Adipocyte (in vitro differentiated cells): ENCODE measurements around the gene EHMT1.
A peak's percentile ranks its signal among the peaks of the same experiment; 100 is the strongest.

ENCODE experiments used
- DNase-seq: peaks from one replicate; pipeline ENCODE4 v3.0.0-alpha.2; 2015; ENCODE audit warnings: low read depth
- H3K27me3 ChIP-seq: replicated peaks from 2 replicates; pipeline ENCODE4 v1.7.0; 2013; ENCODE audit warnings: mild to moderate bottlenecking, low read length, moderate library complexity; ENCODE audit not compliant: control insufficient read depth, insufficient read depth
- H3K36me3 ChIP-seq: 2 replicates; pipeline ENCODE4 v1.7.0; 2013; ENCODE audit warnings: low read length, mild to moderate bottlenecking, moderate library complexity; ENCODE audit not compliant: control insufficient read depth, insufficient read depth, severe bottlenecking
- H3K4me1 ChIP-seq: 2 replicates; pipeline ENCODE4 v1.7.0; 2013; ENCODE audit warnings: mild to moderate bottlenecking, low read length, moderate library complexity; ENCODE audit not compliant: control insufficient read depth, insufficient read depth
- H3K4me3 ChIP-seq: 2 replicates; pipeline ENCODE4 v1.7.0; 2013; ENCODE audit warnings: mild to moderate bottlenecking, low read length, moderate library complexity
- H3K9ac ChIP-seq: 2 replicates; pipeline ENCODE4 v1.7.0; 2013; ENCODE audit warnings: mild to moderate bottlenecking, low read length, moderate library complexity
- H3K9me3 ChIP-seq: 2 replicates; pipeline ENCODE4 v1.7.0; 2013; ENCODE audit warnings: mild to moderate bottlenecking, low read length, moderate library complexity; ENCODE audit not compliant: control insufficient read depth

The EHMT1 gene

GRCh38 chr9:137820161-137820855 is 201.5 kb downstream of the EHMT1 start:
- H3K4me3 ChIP-seq: no peak overlapping the region
- H3K9me3 ChIP-seq: no peaks in the 10 kb centered on the region
- no peak overlapping the region for H3K9ac ChIP-seq
- DNase-seq: no peak
- peaks cover 67% of the 10 kb centered on the region for H3K36me3 ChIP-seq
- no peaks in the 10 kb centered on the region for H3K4me1 ChIP-seq
- no peaks in the 10 kb centered on the region for H3K27me3 ChIP-seq

- peaks cover 57% of the 10 kb centered on the region for H3K36me3 ChIP-seq
- no peak overlapping the region for H3K4me3 ChIP-seq
- H3K4me1 ChIP-seq: no peaks in the 10 kb centered on the region
- H3K9ac ChIP-seq: no peak overlapping the region
- no peaks in the 10 kb centered on the region for H3K27me3 ChIP-seq
- DNase-seq: no peak
- H3K9me3 ChIP-seq: no peaks in the 10 kb centered on the region
Observed at GRCh38 chr9:137823986-137824771, 205.4 kb downstream of the EHMT1 start.

DNA sequence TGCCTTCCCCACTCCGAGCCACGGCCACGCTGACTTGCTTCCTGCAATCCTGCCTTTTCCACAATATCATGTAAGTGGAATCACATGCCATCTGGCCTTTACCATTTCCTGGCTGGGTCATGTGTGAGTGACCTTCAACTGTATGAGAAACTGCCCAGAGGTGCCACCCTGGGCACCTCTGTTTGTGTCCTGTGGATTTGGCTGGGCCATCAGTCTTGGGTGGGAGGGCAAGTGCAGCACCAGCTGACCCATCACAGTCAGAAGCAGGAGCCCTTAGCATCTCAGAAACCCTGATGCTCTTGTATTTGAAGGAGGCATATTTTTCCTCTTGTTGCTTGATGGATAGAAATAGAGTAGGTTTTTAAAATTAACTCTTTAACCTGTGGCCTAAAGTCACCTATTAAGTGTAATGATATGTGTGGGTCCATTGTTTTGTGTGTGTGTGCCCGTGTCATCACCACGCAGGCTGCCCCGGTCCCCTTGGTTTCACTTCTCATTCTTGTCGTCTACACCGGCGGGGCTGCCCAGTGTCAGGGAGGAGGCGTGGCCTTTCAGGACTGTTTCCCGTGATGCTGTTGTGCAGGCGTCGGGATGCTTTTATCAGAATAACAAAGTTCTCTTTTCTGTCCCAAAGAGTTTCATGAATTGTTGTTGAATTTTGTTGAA is 206.7 kb downstream of the EHMT1 start:
- Histone ChIP-seq H3K4me1 (no peaks in the 10 kb centered on the region), H3K9me3 (no peaks in the 10 kb centered on the region), H3K27me3 (no peaks in the 10 kb centered on the region), H3K36me3 (peaks cover 60% of the 10 kb centered on the region), H3K4me3 (no peak overlapping the region), H3K9ac (no peak overlapping the region)
- DNase-seq: no peak

DNA sequence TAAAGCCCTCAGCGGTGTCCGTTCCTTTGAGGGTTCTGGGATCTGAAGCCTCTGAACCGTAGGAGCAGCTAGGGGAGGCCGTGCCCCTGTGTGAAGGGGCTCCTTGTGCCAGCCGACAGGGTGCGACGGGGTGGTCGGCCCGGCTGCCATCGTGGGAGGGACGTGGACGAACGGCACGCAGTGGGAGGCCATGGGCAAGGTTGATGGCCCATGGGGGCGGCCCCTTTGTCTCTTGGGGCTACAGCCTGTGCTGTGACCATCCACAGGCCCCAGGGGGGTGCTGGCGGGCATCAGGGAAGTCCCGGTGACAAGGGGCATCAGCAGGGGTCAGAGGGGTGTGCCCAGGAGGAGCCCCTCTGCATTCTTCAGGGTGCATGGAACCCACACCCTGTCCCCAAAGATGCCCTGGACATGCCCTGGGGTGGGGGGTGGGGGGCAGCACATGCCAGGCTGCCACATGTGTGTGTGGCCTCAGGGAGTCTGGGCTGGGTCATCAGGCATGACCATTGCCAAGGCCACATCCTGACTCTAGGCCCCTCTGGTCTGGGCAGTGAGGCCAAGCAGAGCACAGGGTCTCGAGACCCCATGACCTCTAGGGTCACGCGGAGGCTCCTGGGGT is 209.2 kb downstream of the EHMT1 start:
- Histone ChIP-seq H3K9ac (no peak overlapping the region), H3K4me1 (no peaks in the 10 kb centered on the region), H3K36me3 (peaks cover 58% of the 10 kb centered on the region), H3K4me3 (no peak overlapping the region), H3K9me3 (no peaks in the 10 kb centered on the region), H3K27me3 (no peaks in the 10 kb centered on the region)
- no peak for DNase-seq

DNA sequence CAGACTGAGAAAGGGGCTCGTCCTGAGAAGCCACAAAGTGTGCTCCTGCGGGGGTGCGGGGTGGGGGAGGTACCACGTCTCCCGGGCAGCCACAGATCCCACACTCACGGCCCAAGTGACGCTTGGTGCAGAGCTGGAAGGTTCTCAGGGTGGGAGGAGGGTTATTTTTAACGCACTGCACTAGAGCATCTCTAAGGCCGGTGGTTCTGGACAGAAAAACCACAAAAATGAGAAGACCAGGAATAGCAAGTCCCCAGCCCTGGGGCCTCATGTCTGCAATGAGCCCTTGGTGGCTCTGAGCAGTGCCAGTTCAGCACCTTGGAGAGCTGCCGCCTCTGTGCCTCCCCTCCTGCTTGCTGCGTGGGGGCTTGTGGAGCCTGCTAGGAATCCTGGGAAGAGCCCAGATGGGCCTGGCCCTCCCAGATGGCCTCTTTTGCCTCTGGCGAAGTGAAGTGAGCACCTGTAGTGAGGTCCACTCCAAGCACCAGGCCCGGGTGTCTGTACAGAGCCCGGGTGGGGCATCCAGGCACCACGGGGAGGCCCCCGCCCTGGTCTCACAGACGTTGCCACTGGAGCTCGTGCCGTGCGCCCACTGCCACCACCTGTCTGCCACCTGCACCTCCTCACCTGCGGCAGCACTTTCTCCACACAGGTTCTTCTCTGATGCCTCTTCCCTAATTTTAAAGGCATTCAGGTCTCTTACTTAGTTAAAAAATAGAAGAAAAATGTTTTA is 209.9 kb downstream of the EHMT1 start:
- DNase-seq: peak; percentile 24
- H3K36me3 ChIP-seq: peaks cover 65% of the 10 kb centered on the region
- H3K4me1 ChIP-seq: no peaks in the 10 kb centered on the region
- H3K27me3 ChIP-seq: no peaks in the 10 kb centered on the region
- H3K9ac ChIP-seq: no peak overlapping the region
- H3K9me3 ChIP-seq: no peaks in the 10 kb centered on the region
- no peak overlapping the region for H3K4me3 ChIP-seq

DNA sequence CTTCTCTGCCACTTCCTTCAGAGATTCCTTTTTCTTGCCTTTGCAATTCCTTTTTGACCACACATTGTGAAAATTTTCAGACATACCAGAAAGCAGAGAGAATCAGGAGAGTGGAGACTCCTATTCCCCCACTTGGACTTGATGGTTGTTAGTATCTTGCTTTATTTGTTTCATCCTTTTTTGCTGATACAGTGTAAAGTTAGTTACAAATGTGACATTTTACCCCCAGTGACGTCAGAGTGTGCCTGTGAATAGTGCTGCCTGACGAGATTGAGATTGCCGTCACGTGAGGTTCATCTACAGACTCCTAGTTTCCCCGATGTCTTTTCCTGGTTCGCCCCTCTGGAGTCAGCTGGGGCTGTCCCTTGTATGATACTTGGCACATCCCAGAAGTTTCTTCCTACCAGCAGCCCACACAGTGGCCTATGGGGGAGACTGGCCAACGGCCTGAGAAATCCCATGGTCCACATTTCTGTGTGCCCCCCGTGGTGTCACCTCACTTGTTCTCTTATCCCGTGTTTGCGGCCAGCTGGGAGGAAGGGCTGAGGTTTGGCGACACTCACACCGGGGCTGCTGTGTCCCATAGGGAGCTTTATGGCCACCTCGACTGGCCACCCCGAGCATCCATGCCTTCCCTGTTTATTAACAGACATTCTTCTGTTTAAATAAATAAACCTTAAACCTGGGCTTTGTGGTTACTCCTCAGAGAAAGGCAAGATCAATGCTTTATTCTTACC is 210.6 kb downstream of the EHMT1 start:
- no peak for DNase-seq
- Histone ChIP-seq H3K36me3 (peaks cover 67% of the 10 kb centered on the region), H3K9ac (no peak overlapping the region), H3K27me3 (no peaks in the 10 kb centered on the region), H3K4me1 (no peaks in the 10 kb centered on the region), H3K4me3 (no peak overlapping the region), H3K9me3 (no peaks in the 10 kb centered on the region)

GRCh38 chr9:137832191-137832700 is 213.4 kb downstream of the EHMT1 start:
- Histone ChIP-seq H3K4me3 (no peak overlapping the region), H3K27me3 (no peaks in the 10 kb centered on the region), H3K36me3 (peaks cover 66% of the 10 kb centered on the region), H3K4me1 (no peaks in the 10 kb centered on the region), H3K9me3 (no peaks in the 10 kb centered on the region), H3K9ac (no peak overlapping the region)
- no peak for DNase-seq

GRCh38 chr9:137832830-137833590 is 214.2 kb downstream of the EHMT1 start:
- H3K9me3 ChIP-seq: no peaks in the 10 kb centered on the region
- no peak for DNase-seq
- H3K4me1 ChIP-seq: no peaks in the 10 kb centered on the region
- H3K27me3 ChIP-seq: no peaks in the 10 kb centered on the region
- no peak overlapping the region for H3K4me3 ChIP-seq
- no peak overlapping the region for H3K9ac ChIP-seq
- peaks cover 64% of the 10 kb centered on the region for H3K36me3 ChIP-seq

DNA sequence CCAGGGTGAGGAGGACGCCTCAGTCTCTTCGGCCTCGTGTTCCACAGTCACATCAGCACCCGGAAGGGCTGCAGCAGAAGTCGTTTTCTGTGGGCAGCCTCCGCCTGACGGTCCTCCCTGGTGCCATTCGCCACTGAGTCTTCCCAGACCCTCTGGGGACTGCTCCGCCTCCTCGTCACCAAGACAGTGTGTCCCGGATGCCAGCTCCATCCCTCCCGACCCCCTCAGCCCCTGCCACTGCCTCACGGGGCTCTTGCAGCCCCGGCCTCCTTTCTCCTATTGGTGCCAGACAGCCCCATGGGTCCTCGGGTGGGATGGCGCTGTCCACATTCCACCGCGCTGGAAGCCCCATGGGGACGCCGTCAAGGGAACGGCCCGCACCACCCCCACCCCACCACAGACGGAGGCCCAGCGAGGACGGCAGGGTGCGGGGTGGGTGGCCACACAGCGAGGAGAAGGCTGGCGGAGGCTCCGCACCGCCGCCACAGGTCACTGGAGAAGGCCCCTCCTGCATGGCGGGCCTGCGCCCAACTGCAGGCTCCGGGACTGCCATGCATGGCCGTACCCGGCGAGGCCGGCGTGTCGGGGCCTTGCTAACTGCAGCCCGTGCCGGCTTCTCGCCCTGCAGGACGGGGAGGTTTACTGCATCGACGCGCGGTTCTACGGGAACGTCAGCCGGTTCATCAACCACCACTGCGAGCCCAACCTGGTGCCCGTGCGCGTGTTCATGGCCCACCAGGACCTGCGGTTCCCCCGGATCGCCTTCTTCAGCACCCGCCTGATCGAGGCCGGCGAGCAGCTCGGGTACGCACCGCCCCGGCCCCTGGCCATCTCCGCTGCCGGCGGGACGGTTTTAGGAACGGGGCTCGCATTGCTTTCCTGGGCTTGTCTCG is 215.2 kb downstream of the EHMT1 start:
- DNase-seq: no peak
- H3K36me3 ChIP-seq: peaks cover 70% of the 10 kb centered on the region

More for the DNA sequence above, 215.2 kb downstream of the EHMT1 start:
- Histone ChIP-seq H3K27me3 (no peaks in the 10 kb centered on the region), H3K9ac (no peak overlapping the region), H3K4me1 (no peaks in the 10 kb centered on the region), H3K4me3 (no peak overlapping the region), H3K9me3 (no peaks in the 10 kb centered on the region)
